HAP-1 (cell line): ENCODE data around the gene AGAP1.

Experiments
- DNase-seq, 2 experiments: peaks; one replicate each; pipeline ENCODE4 v3.0.0-alpha.2; 2016 to 2020; ENCODE audit warnings: low spot score in 2 of 2
- H3K27me3 ChIP-seq: fragments of 250-450 bp; sonication (Bioruptor Pico); 2 replicates; pipeline ENCODE4 v1.5.1; 2020; ENCODE audit warnings: low read depth, mild to moderate bottlenecking, moderate library complexity
- H3K36me3 ChIP-seq: fragments of 250-450 bp; sonication (Bioruptor Pico); replicated peaks from 2 replicates; pipeline ENCODE4 v1.5.1; 2020; ENCODE audit warnings: mild to moderate bottlenecking
- H3K4me1 ChIP-seq: fragments of 250-450 bp; sonication (Bioruptor Pico); 2 replicates; pipeline ENCODE4 v1.5.1; 2020; ENCODE audit warnings: mild to moderate bottlenecking
- H3K4me3 ChIP-seq: fragments of 250-450 bp; sonication (Bioruptor Pico); 2 replicates; pipeline ENCODE4 v1.5.1; 2020; ENCODE audit warnings: mild to moderate bottlenecking, moderate library complexity
- H3K9me3 ChIP-seq: fragments of 250-450 bp; sonication (Bioruptor Pico); 2 replicates; pipeline ENCODE4 v1.5.1; 2020; ENCODE audit warnings: mild to moderate bottlenecking, moderate library complexity
- in situ Hi-C: fragments of 300-500 bp; cut with MboI; formaldehyde crosslinking; loops from 3 replicates; pipeline ENCODE4 v1.14.3; 2020; ENCODE audit warnings: low sequenced_read_pairs, inconsistent platforms, mixed read lengths

AGAP1 gene

DNA sequence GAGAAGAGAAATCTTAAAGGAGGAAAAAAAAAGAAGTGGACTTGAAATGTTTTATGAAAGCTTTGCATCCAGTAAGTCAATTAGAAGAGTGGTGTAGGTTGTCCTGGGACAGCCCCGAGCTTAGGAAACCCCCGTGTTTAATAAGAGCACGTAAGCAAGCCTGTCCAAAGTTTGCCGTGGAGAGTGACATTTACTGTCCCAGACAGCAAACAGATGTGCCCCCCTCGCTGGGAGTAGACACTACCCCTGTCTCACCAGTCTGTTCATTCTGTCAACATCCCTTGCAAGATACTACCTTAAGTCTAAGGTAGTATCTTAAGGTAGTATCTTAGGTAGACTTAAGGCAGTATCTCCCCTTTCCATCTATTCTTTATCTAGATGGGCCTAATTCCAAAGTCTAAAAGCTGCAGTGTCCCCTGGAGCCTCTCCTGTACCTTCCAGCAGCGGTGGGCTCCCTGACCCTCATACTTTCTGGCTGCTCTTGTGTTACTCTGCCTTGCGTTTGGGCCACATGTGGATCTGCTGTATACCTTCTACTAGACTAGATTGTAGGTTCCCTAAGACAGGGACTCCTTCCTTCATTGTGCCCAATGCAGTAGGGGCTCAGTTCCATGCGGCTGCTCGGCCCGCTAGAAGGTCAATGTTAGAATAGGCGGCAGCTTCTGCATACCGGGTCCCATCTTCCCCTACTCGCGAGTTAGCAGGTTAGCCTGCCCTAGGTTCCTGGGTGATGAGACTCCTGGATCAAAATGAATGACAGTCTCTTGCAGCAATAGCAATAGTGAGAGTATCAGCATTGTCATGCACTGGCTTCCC is 430.2 kb downstream of the AGAP1 start:
- no peaks in the 10 kb centered on the region for H3K4me1 ChIP-seq
- H3K27me3 ChIP-seq: no peaks in the 10 kb centered on the region
- H3K9me3 ChIP-seq: no peaks in the 10 kb centered on the region
- in situ Hi-C loops: no loop called here
- DNase-seq: no peak
- H3K36me3 ChIP-seq: no peaks in the 10 kb centered on the region
- no peak overlapping the region for H3K4me3 ChIP-seq

DNA sequence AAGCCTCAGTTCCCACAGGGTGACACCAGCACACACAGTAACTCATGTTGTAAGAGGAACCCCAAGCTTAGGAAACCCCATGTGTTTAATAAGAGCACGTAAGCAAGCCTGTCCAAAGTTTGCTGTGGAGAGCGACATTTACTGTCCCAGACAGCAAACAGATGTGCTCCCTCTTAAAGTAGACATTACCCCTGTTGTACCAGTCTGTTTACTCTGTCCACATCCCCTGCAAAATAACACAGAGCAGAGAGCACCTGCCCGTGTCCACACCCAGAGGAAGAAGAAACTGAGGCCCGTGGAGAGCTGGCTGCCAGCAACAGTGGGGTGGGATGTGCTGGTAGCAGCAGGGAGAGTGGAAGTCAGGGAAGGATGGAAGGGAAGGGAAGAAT is 430.8 kb downstream of the AGAP1 start:
- no peaks in the 10 kb centered on the region for H3K4me1 ChIP-seq
- H3K9me3 ChIP-seq: no peaks in the 10 kb centered on the region
- DNase-seq: no peak
- no peaks in the 10 kb centered on the region for H3K27me3 ChIP-seq
- H3K36me3 ChIP-seq: no peaks in the 10 kb centered on the region
- no peak overlapping the region for H3K4me3 ChIP-seq
- in situ Hi-C loops: no loop called here

DNA sequence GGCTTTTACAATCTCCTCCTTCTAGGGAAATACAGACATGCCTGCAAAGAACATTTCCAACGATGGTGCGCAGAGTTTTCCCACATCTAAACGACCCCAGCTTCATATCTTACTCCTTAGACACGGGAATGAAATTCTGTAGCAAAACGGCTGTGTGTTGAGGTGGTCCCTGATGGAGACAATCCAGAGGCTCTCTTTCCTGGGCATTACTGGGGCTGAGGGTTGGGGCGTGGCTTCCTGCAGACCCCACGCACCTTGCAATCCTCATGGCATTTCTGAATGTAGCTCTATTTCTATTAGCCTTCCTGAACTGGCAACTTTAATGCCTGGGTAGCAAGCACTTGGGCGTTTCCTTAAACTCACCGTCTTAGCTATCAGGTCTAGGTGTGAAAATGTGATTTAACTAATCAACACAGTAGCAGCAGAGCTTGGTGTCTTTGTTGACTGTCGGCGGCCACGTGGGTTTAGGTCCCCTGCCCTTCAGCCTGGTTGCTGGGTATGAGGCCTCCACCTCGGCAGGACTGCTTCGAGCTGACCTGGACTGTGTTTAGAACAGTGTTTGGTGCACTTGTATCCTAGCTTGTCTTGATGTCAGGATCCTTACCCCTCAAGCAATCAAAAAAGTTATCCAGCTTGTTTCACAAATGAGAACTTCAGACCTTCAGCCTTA is 431.5 kb downstream of the AGAP1 start:
- no peaks in the 10 kb centered on the region for H3K27me3 ChIP-seq
- no peaks in the 10 kb centered on the region for H3K4me1 ChIP-seq
- in situ Hi-C loops: no loop called here
- no peak overlapping the region for H3K4me3 ChIP-seq
- H3K36me3 ChIP-seq: no peaks in the 10 kb centered on the region
- H3K9me3 ChIP-seq: no peaks in the 10 kb centered on the region
- no peak for DNase-seq

DNA sequence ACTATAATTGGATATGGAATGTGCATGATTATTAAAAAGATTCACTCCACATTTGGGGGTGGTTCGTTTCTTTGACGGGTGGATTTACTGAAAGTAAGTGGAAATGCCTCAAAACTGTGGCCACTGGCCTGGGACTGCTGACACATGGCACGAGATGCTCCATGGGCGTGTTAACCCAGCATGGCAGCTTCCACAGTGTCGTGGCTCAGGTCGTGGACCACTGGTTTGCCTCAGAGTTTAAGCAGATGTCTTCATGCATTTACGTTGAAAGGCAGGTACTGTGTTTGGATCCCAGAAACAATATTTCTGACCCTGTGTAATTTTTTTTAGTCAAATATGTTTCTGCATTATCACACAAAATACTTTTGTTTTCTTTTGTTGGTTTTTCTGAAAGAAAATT is 432.4 kb downstream of the AGAP1 start:
- Histone ChIP-seq H3K4me3 (no peak overlapping the region), H3K36me3 (no peaks in the 10 kb centered on the region), H3K27me3 (no peaks in the 10 kb centered on the region), H3K9me3 (no peaks in the 10 kb centered on the region), H3K4me1 (no peaks in the 10 kb centered on the region)
- in situ Hi-C loops: no loop called here
- no peak for DNase-seq

DNA sequence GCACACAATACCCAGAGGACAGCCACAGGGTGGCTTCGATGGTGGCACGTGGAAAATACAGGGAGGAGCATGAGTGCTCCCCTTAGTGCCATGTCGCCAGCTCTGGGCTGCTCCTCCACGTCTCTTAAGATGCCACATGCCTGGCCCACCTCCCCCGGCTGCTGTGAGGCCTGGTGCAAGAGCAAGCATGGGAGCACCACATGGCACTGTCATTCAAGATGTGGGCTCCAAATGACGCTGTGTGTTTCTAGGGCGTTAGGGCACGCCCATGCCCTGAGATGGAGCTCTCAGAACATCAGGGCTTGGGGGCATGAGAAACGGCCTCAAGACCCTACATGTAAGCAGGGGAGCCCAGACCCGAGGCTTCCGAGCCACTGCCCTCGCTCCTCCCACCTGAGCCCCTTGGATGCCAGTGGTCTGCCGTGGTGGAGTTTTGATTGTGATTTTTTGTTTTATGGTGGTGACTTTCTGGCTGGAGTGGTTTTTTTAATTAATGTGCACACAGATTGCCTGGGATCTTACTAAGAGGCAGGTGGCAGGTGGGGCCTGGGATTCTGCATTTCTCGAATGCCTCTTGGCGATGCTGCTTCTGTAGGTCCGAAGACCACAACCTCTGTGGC is 435.0 kb downstream of the AGAP1 start:
- Histone ChIP-seq H3K4me1 (no peaks in the 10 kb centered on the region), H3K4me3 (no peak overlapping the region), H3K9me3 (no peaks in the 10 kb centered on the region), H3K36me3 (no peaks in the 10 kb centered on the region), H3K27me3 (no peaks in the 10 kb centered on the region)
- in situ Hi-C loops: no loop called here
- no peak for DNase-seq

DNA sequence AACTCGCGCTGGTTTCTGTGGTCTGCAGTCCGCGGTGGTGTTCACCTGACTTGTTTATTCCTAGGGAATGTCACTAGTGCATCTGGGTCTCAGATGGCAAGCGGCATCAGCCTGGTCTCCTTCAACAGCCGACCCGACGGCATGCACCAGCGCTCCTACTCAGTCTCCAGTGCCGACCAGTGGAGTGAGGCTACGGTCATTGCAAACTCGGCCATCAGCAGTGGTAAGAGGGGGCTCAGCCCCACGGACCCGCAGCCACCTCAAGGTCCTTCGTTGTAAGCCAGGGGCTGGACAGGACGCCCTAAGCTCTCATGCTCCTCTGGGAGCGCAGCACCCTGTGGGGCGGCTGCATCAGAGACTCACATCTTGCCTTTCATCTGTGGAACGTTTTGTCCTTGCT is 436.9 kb downstream of the AGAP1 start:
- Histone ChIP-seq H3K9me3 (no peaks in the 10 kb centered on the region), H3K4me3 (no peak overlapping the region), H3K36me3 (no peaks in the 10 kb centered on the region), H3K27me3 (no peaks in the 10 kb centered on the region), H3K4me1 (no peaks in the 10 kb centered on the region)
- in situ Hi-C loops: no loop called here
- DNase-seq: no peak

DNA sequence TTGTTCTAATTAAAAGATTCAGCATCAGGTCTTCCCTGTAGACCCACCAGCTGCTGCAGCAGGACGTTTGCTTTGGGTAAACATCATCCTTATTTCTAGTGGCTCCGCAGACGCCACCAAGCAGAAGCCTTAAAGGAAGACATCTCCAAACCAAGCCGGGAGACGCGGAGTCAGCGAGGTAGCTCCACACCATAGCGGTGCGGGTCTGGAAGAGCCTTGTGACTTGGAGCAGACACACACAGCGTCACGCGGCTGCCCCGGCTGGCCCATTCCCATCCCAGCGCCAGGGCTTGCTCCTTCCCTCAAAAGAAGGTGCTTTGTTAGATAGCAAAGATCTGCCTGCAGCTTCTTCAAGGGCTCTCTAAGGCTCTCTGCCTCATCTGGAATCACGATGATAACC is 437.8 kb downstream of the AGAP1 start:
- Histone ChIP-seq H3K36me3 (no peaks in the 10 kb centered on the region), H3K4me1 (no peaks in the 10 kb centered on the region), H3K4me3 (no peak overlapping the region), H3K9me3 (0 out of 2 replicates have a peak, but pooled peaks cover 3% of the 10 kb centered on the region), H3K27me3 (no peaks in the 10 kb centered on the region)
- no peak for DNase-seq
- in situ Hi-C loops: no loop called here

DNA sequence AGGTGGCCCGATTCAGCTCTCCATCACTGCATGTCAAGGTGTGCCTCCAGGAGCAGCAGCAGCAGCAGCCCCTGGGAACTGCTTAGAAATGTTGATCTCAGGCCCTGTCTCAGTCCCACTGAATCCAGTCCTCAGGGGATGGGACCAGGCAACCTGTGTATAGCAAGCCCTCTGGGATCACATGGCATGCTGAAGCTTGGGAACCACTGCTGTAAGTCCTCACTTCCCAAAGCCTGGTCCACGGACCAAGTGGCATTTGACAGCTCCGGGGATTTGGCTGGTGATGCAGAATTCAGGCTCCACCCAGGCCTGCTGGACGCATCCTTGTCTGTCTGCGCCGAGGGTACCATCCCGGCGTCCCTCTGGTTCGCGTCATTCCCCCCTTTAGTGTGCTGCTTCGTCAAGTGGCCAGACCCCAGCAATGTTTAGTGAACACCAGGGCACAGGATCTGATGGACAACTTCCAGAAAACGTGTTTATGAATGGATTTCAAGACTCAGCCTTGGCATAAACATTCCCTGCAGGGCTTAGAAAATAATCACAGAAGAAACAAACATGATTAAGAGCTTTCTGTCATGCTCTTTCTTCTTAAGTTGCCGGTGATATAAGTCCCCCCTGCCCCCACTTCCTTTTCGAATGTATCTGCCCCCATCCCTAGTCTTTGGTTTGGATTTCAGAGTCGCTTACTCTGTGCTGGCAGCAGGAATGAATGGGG is 440.4 kb downstream of the AGAP1 start:
- Histone ChIP-seq H3K4me3 (no peak overlapping the region), H3K9me3 (0 out of 2 replicates have a peak, but pooled peaks cover 3% of the 10 kb centered on the region), H3K4me1 (no peaks in the 10 kb centered on the region), H3K36me3 (no peaks in the 10 kb centered on the region), H3K27me3 (no peaks in the 10 kb centered on the region)
- in situ Hi-C loops: no loop called here
- DNase-seq: no peak

DNA sequence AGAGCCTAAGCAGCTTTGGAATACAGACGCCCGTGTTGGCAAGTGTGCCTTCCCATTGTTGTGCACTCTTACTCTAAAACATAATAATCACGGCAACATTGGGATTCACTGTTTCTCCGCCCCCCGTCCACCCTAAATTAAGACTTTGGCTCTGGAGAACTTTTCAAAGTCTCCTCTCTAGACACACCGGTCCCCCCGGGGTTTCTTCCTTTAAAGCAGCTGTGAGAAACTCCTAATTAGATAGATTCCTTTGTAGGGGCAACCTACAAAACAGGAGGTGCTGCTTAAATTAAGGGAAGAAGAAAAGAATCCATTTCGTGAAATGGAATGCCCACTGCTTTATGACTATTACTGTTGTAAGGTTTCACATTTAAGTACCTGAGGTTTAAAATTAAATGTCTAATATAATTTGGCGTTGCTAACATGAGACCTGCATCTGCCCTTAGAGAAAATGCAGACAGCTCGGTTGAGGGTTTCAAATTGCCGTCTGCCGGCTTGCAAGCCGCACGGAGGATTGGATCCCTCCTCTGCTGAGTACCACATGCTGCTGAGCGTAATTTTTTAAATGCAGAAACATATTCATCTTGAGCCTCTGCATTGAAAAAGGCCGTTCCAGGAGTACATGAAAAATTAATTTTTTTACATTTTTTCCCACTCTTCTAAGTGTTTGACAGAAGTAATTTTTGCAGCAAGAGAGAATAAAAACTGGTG is 441.1 kb downstream of the AGAP1 start:
- Histone ChIP-seq H3K36me3 (no peaks in the 10 kb centered on the region), H3K4me3 (no peak overlapping the region), H3K4me1 (no peaks in the 10 kb centered on the region), H3K9me3 (0 out of 2 replicates have a peak, but pooled peaks cover 3% of the 10 kb centered on the region), H3K27me3 (no peaks in the 10 kb centered on the region)
- in situ Hi-C loops: no loop called here
- DNase-seq: no peak

DNA sequence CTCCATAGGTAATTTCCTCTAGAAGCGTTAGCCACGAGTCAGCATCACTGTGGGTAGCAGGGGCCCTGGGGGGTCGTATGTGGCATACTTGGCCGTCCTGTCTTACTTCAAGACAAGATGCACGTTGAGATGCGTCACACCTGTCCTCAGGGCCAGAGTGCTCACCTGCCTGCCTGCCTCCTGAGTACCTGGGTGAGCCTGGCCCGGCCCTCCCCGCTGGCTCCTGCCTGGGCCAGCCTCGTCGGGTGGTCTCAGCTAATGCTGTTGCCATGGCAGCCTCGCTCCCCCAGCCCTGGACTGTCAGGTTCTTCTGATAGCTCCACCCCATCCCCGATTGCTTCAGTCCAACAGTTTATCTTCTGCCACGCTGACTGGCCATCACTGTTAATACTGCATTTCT is 441.9 kb downstream of the AGAP1 start:
- Histone ChIP-seq H3K4me1 (no peaks in the 10 kb centered on the region), H3K4me3 (no peak overlapping the region), H3K9me3 (0 out of 2 replicates have a peak, but pooled peaks cover 3% of the 10 kb centered on the region), H3K36me3 (no peaks in the 10 kb centered on the region), H3K27me3 (no peaks in the 10 kb centered on the region)
- in situ Hi-C loops: no loop called here
- no peak for DNase-seq

DNA sequence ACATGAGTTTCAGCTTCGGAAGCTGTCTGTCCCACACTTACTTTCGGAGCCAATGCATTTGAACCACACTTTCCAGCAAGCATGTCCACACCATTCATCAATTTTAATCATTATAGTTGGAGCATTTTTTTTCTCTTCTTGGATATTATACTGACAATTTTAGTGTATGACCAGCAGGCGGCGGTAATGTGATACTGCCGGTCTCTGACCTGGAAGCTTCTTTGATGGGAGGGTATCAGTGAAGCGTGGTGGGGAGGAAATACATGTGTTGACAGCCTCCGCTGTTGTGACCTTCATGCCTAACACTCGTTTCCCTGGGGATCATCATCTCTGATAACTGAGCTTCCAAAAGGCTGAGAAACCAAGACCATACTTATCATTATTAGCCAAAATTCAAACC is 442.6 kb downstream of the AGAP1 start:
- Histone ChIP-seq H3K9me3 (0 out of 2 replicates have a peak, but pooled peaks cover 3% of the 10 kb centered on the region), H3K36me3 (no peaks in the 10 kb centered on the region), H3K4me1 (no peaks in the 10 kb centered on the region), H3K27me3 (no peaks in the 10 kb centered on the region), H3K4me3 (no peak overlapping the region)
- DNase-seq: no peak
- in situ Hi-C loops: no loop called here

DNA sequence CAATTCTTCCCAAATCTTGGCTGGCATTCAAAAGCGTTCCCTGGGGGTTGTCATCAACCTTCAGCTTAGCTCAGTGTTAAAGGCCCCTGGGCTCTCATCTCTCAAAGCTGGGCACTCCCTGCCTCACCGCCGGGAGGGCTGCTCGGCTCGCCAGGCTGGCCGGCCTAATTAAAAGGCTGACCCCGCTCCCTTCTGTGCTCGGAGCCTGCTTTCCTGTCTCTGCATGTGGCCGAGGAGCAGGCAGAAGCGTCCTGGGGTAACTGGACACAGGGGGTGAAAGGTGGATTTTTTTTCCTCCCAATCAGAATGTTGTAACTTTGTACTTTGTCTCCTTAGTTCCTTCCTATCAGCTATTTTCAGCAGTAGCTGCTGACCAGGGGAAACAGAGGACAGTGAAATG is 443.2 kb downstream of the AGAP1 start:
- no peak overlapping the region for H3K4me3 ChIP-seq
- no peaks in the 10 kb centered on the region for H3K27me3 ChIP-seq
- no peaks in the 10 kb centered on the region for H3K36me3 ChIP-seq
- in situ Hi-C loops: no loop called here
- H3K9me3 ChIP-seq: 0 out of 2 replicates have a peak, but pooled peaks cover 3% of the 10 kb centered on the region
- H3K4me1 ChIP-seq: no peaks in the 10 kb centered on the region
- no peak for DNase-seq

DNA sequence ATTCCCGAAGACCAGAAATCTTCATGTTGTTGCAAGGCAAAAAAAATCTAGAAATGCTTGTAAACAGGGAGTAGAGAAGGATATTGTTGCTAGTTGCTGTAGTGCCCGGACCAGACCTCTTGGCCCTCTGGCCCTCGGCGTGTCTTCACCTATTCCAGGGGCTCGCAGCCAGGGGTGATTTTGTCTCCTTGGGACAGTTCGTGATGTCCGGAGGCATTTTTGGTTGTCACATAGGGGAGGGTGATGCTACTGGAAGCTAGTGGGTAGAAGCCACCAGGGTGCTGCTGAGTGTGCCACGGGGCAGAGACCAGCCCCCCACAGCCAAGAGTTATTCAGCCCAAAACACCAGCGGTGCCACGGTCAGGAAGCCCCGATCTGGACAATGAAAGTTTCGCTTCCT is 443.7 kb downstream of the AGAP1 start:
- 0 out of 2 replicates have a peak, but pooled peaks cover 3% of the 10 kb centered on the region for H3K9me3 ChIP-seq
- H3K4me1 ChIP-seq: no peaks in the 10 kb centered on the region
- H3K4me3 ChIP-seq: no peak overlapping the region
- no peak for DNase-seq
- no peaks in the 10 kb centered on the region for H3K36me3 ChIP-seq
- in situ Hi-C loops: no loop called here
- H3K27me3 ChIP-seq: no peaks in the 10 kb centered on the region
